BLaER1 treated with 17β-estradiol and CSF1 and Interleukin-3, amounts not matched to agents 10 nM and 100 nM (cell line): ENCODE data around the gene WDR27.
A peak's percentile ranks its signal among the peaks of the same experiment; 100 is the strongest.

Experiments used
- H3K27ac ChIP-seq, 11 experiments: shearing (Covaris generic); formaldehyde crosslinking; 2 replicates each; pipeline ENCODE4 v1.8.1; 2022
- H3K27me3 ChIP-seq, 11 experiments: shearing (Covaris generic); formaldehyde crosslinking; 2 replicates each; pipeline ENCODE4 v1.8.1; 2022
- H3K36me3 ChIP-seq, 11 experiments: shearing (Covaris generic); formaldehyde crosslinking; 2 replicates each; pipeline ENCODE4 v1.8.1; 2022
- H3K4me1 ChIP-seq, 10 experiments: shearing (Covaris generic); formaldehyde crosslinking; 2 replicates each; pipeline ENCODE4 v1.8.1; 2022
- H3K4me2 ChIP-seq, 11 experiments: shearing (Covaris generic); formaldehyde crosslinking; 2 replicates each; pipeline ENCODE4 v1.8.1; 2022
- H3K4me3 ChIP-seq, 10 experiments: shearing (Covaris generic); formaldehyde crosslinking; 2 replicates each; pipeline ENCODE4 v1.8.1; 2022
- H3K9ac ChIP-seq, 11 experiments: shearing (Covaris generic); formaldehyde crosslinking; 2 replicates each; pipeline ENCODE4 v1.8.1; 2022
- H3K9me3 ChIP-seq, 11 experiments: shearing (Covaris generic); formaldehyde crosslinking; replicated peaks in 1 of 11; 2 replicates each; pipeline ENCODE4 v1.8.1; 2022
- H4K20me1 ChIP-seq, 11 experiments: shearing (Covaris generic); formaldehyde crosslinking; 2 replicates each; pipeline ENCODE4 v1.8.1; 2022
- Cebpa-rat ChIP-seq, 11 experiments: shearing (Covaris generic); IDR thresholded peaks; 2 replicates each; pipeline ENCODE4 v1.8.1; 2022

Gene WDR27

DNA sequence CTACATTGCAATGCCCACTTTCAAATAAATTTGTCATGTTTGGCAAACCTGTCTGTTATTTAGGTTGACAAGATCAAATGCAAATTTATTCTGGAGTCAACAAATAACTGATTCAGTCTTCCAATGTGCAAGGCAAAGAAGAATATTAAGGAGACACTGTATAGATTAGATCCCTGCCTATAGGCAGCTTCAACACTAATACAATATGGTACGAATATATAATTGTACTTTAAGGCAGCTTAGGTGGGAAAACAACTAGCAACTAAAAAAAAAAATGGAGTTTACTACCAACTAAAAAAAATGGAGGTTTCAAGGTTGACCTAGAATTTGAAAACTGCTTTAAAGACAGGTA is 24.2 kb upstream of the WDR27 start:
- TF ChIP-seq Cebpa-rat (IDR thresholded peaks at IDR 0.05): no peak
- H4K20me1 ChIP-seq: peaks cover 4 to 27% (median 18%) of the 10 kb centered on the region in 11 experiments; a peak in 17 of 22 replicates
- no peak overlapping the region for H3K27ac ChIP-seq
- H3K27me3 ChIP-seq: no peaks in the 10 kb centered on the region
- H3K9ac ChIP-seq: no peak overlapping the region
- H3K4me1 ChIP-seq: peaks cover 18 to 38% (median 29%) of the 10 kb centered on the region in 10 experiments
- H3K4me3 ChIP-seq: peak overlapping the region in 2 of 10 experiments; percentile 65 to 77; a peak in 3 of 20 replicates
- H3K4me2 ChIP-seq: peak overlapping the region in 8 of 11 experiments; percentile 79 to 96 (median 88); a peak in 15 of 22 replicates
- no peaks in the 10 kb centered on the region for H3K9me3 ChIP-seq
- no peaks in the 10 kb centered on the region for H3K36me3 ChIP-seq

DNA sequence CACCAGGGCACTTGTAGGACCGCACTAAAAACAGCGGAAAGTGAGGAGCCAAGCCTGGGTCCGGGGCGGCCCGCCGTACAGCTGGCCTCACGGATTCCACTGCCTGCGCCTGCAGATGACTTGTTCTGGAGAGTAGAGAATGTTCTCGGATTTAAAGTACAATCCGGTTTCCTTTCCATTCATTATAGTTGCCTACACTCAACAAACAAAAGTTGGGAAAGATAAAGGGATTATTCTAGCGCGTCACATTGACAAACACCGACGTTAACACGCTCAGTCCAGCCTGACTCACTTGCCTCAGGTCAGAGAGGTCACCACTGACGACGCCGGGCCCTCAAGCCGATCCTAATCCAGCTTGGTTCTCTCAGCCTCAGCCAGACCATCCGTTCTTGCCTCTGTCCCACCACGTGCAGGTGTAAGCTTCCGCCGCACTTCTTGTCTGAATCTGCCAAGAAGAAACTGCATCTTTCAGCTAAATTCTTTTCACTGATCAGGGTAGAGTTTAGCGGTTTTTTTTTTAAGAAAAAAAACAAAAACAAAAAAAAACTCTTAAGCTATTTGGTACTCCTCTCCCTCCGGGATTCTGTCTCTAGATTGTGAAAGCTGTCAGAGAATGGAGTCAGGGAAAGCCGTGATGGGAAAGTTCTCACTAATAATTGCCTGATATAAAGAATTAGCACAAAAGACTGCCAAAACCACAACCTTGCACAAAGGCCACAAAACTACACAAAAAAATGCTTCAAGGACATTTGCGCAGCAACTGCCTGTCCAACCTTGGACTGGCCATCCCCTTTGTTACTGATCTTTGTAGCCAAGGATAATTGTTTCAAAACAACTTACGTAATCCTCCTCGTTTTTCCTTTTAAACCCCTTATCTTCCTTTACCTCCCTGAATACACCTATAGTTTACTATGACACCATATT is 23.6 kb upstream of the WDR27 start:
- H3K9ac ChIP-seq: peak overlapping the region; percentile 73 to 93 (median 89); a peak in 21 of 22 replicates
- H3K4me2 ChIP-seq: peak overlapping the region; percentile 79 to 96 (median 88)
- no peaks in the 10 kb centered on the region for H3K9me3 ChIP-seq
- H3K27me3 ChIP-seq: no peaks in the 10 kb centered on the region
- H3K36me3 ChIP-seq: peaks cover 0 to 5% (median 0%) of the 10 kb centered on the region in 11 experiments; a peak in 2 of 22 replicates
- peaks cover 24 to 43% (median 32%) of the 10 kb centered on the region in 10 experiments for H3K4me1 ChIP-seq
- peak overlapping the region; percentile 65 to 93 (median 76) for H3K4me3 ChIP-seq
- peaks cover 4 to 33% (median 22%) of the 10 kb centered on the region in 11 experiments; a peak in 17 of 22 replicates for H4K20me1 ChIP-seq
- peak overlapping the region in 10 of 11 experiments; percentile 55 to 96 (median 90); a peak in 20 of 22 replicates for H3K27ac ChIP-seq
- peak in 1 of 11 experiments; percentile 42; a peak in 1 of 22 replicates for TF ChIP-seq Cebpa-rat (IDR thresholded peaks at IDR 0.05)

DNA sequence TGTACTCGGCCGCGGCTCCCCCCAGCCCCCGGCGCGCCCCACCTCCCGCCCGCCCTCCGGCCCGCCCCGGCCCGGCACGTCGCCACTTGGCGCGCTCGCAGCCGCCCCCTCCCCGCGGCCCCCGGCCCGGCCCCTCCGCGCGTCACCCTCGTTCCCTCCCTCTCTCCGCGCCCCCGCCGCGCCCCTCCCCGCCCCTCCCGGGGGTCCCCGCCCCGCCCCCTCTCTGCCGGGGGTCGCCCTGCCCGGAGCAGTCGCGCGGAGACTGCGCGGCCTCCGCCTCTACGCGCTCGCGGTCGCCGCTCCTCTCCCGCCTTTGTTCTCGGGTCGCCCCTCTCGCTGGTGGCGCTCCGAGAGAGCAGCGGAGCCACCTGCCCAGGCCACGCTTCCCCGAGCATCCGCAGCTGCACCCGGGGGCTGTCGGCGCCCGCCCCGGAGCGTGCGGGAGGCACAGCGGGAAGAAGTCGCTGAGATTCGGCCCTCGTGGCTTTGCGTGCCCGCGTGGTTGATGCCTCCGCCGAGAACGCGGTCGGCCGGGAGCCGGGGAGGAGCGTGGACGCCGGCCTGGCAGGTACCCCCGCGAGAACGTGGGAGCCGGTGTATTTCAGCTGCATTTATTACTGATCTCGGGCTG is 22.8 kb upstream of the WDR27 start, which contains the start of gene PHF10:
Gene PHF10 (minus strand): TSS at position 7 of the 631 bp plus-strand sequence. CDS start 569 bp downstream, outside the sequence.
- peak within 1 kb of the TSS; percentile 78 to 96 (median 93) for H3K27ac ChIP-seq
- H3K27me3 ChIP-seq: no peaks in the 10 kb centered on the region
- H3K4me1 ChIP-seq: peaks cover 26 to 43% (median 32%) of the 10 kb centered on the region in 10 experiments
- H3K4me2 ChIP-seq: peak within 1 kb of the TSS; percentile 84 to 98 (median 96)
- H3K9ac ChIP-seq: peak within 1 kb of the TSS; percentile 84 to 98 (median 95)
- H4K20me1 ChIP-seq: peaks cover 5 to 41% (median 23%) of the 10 kb centered on the region in 11 experiments; a peak in 17 of 22 replicates
- H3K36me3 ChIP-seq: peaks cover 0 to 11% (median 0%) of the 10 kb centered on the region in 11 experiments; a peak in 2 of 22 replicates
- no peak for TF ChIP-seq Cebpa-rat (IDR thresholded peaks at IDR 0.05)
- H3K9me3 ChIP-seq: no peaks in the 10 kb centered on the region
- peak within 1 kb of the TSS; percentile 77 to 93 (median 86) for H3K4me3 ChIP-seq

DNA sequence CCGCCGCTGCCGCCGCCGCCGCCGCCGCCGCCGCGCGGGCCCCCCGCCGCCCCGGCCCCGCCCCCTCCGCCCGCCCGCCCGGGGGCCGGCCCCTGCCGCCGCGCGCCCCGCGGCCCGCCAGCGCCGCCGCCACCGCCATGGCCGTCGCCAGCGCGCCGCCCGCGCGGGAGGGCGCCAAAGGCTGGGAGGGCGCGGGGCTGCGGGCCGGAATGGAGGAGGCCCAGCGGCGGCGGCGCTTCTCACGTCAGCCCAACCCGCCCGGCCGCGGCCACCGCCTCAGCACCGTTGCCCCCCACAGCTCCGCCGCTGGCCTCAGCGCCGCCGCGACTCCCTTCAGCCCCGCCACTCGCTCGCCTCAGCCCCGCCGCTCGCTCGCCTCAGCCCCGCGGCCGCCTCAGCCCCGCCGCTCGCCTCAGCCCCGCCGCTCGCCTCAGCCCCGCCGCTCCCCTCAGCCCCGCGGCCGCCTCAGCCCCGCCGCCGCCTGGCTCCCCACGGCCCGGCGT is 22.2 kb upstream of the WDR27 start:
- peak overlapping the region; percentile 77 to 93 (median 86) for H3K4me3 ChIP-seq
- peak overlapping the region; percentile 84 to 98 (median 95) for H3K9ac ChIP-seq
- H3K4me1 ChIP-seq: peaks cover 26 to 43% (median 32%) of the 10 kb centered on the region in 10 experiments
- H3K36me3 ChIP-seq: peaks cover 0 to 16% (median 5%) of the 10 kb centered on the region in 11 experiments; a peak in 5 of 22 replicates
- peak overlapping the region in 6 of 11 experiments; percentile 21 to 57 (median 30); a peak in 7 of 22 replicates for H3K4me2 ChIP-seq
- no peaks in the 10 kb centered on the region for H3K27me3 ChIP-seq
- peak overlapping the region; percentile 78 to 96 (median 92) for H3K27ac ChIP-seq
- no peaks in the 10 kb centered on the region for H3K9me3 ChIP-seq
- H4K20me1 ChIP-seq: peaks cover 6 to 46% (median 29%) of the 10 kb centered on the region in 11 experiments; a peak in 17 of 22 replicates
- no peak for TF ChIP-seq Cebpa-rat (IDR thresholded peaks at IDR 0.05)

DNA sequence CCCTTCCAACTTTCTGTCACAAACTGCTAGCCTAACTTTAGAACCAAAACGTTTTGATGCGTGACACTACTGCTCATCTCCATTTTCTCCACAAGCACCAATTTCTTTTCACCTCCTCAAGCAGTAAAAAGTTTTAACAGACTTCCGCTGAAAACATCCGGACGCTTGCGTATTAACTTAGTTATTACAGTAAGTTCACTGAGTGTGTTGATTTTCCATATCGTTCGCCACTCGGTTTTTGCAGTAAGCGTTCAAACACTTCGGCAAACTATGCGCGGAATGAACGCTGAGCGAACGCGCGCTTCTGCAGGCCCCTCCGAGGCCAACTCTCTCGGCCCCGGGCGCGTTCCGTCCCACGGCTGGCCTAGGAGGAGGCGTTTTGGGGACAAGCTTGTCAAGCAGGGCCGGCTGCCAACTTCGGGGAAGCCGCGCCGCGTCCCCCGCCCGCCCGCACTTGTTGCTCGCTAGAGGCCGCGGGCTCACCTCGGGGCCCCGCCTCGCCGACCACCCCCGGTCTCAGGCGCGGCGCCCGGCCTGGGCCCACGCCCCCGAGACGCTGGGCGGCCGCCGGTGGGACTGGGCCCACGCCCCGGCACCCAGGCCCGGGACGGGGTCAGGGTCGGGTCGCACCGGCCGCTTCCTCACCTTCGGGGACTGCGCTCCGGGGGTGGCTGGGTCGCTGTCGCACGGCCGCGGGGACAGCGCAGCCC is 21.5 kb upstream of the WDR27 start:
- H3K36me3 ChIP-seq: peaks cover 0 to 23% (median 7%) of the 10 kb centered on the region in 11 experiments; a peak in 14 of 22 replicates
- H4K20me1 ChIP-seq: peaks cover 6 to 52% (median 35%) of the 10 kb centered on the region in 11 experiments; a peak in 17 of 22 replicates
- no peaks in the 10 kb centered on the region for H3K9me3 ChIP-seq
- H3K4me2 ChIP-seq: peak overlapping the region; percentile 84 to 98 (median 95)
- peaks cover 26 to 43% (median 32%) of the 10 kb centered on the region in 10 experiments for H3K4me1 ChIP-seq
- TF ChIP-seq Cebpa-rat (IDR thresholded peaks at IDR 0.05): no peak
- H3K4me3 ChIP-seq: peak overlapping the region; percentile 77 to 93 (median 86)
- peak overlapping the region; percentile 84 to 98 (median 95) for H3K9ac ChIP-seq
- no peaks in the 10 kb centered on the region for H3K27me3 ChIP-seq
- peak overlapping the region; percentile 67 to 96 (median 92) for H3K27ac ChIP-seq

DNA sequence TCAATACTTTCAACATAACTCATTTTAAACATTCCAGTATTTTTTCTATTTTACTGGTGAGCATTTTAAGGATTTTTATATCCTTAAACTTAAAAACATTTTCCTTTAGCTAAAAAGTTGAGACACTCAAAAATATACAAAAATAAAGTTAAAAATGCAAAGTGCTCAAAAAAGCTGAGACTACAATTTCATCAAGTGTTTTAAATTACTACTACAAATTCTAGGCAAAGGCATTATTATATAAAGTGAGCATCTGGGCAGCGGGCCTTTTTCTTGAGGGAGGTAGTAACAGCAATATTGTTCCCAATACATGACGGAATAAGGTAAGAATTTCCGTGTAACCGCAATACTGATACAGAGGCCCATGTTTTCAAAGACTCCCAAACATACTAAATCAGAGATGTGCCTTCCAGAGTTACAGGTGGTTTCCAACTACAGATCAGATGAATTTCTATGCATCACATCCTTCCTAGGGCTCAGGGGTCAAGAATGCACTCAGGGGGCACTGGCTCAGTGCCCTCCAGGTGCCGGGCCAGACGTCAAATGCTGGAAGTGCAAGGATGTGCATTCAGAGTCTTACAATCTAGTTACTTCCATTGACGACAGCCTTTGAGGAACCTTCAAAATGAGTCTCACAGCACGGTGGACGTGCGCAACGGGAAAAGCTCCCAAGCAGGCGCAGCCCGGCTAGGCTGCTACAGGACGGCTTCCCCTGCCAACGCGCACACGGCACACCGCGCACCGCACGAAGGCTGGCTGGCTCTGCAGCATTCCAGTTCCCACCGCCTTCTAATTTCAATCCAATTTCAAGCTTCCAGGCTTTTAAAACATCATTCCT is 20.8 kb upstream of the WDR27 start:
- peaks cover 0 to 31% (median 13%) of the 10 kb centered on the region in 11 experiments; a peak in 15 of 22 replicates for H3K36me3 ChIP-seq
- H3K4me1 ChIP-seq: peaks cover 26 to 39% (median 32%) of the 10 kb centered on the region in 10 experiments
- TF ChIP-seq Cebpa-rat (IDR thresholded peaks at IDR 0.05): no peak
- H3K27me3 ChIP-seq: no peaks in the 10 kb centered on the region
- peak overlapping the region; percentile 84 to 98 (median 95) for H3K4me2 ChIP-seq
- peak overlapping the region; percentile 84 to 98 (median 95) for H3K9ac ChIP-seq
- H3K27ac ChIP-seq: peak overlapping the region; percentile 67 to 96 (median 92); a peak in 19 of 22 replicates
- peak overlapping the region; percentile 77 to 93 (median 86) for H3K4me3 ChIP-seq
- peaks cover 6 to 57% (median 35%) of the 10 kb centered on the region in 11 experiments; a peak in 17 of 22 replicates for H4K20me1 ChIP-seq
- no peaks in the 10 kb centered on the region for H3K9me3 ChIP-seq

DNA sequence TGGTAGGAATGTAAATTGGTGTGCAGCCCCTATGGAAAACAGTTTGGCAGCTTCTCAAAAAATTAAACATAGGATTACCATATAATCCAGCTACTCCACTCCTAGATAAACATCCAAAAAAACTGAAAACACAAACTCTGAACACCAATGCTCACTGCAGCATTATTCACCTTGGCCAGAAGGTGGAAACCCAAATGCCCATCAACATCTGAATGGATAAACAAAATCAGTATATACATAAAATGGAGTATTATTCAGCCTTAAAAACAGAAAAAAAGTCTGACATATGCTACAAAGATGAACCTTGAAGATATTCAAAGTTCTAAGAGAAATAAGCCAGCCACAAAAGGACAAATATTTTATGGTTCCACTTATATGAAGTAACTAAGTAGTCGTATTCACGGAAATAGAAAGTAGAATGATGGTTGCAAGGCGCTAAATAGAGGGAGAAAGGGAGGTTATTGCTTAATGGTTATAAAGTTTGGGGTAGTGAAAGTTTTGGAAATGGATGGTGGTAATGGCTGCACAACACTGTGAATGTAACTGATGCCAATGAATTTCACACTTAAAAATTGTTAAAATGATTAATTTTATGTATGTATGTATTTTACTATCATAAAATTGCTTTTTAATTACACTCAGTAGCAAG is 18.5 kb upstream of the WDR27 start:
- H3K4me2 ChIP-seq: peak overlapping the region in 2 of 11 experiments; percentile 97 to 98; a peak in 4 of 22 replicates
- peaks cover 18 to 38% (median 26%) of the 10 kb centered on the region in 10 experiments for H3K4me1 ChIP-seq
- peaks cover 6 to 64% (median 35%) of the 10 kb centered on the region in 11 experiments; a peak in 17 of 22 replicates for H4K20me1 ChIP-seq
- H3K9ac ChIP-seq: no peak overlapping the region
- no peaks in the 10 kb centered on the region for H3K27me3 ChIP-seq
- peaks cover 20 to 53% (median 32%) of the 10 kb centered on the region in 11 experiments for H3K36me3 ChIP-seq
- no peaks in the 10 kb centered on the region for H3K9me3 ChIP-seq
- no peak overlapping the region for H3K27ac ChIP-seq
- no peak overlapping the region for H3K4me3 ChIP-seq
- no peak for TF ChIP-seq Cebpa-rat (IDR thresholded peaks at IDR 0.05)
